Fibroblast of lung (primary cell): ENCODE data around the gene CNTN4. TPM values are rescaled to one million over a fixed set of nuclear protein-coding genes. Genes with fewer than 3 reads are reported as not detected.
A peak's percentile ranks its signal among the peaks of the same experiment; 100 is the strongest.

Source experiments
- DNase-seq, 2 donors: peaks; one replicate each; pipeline versions ENCODE4 v3.0.0 to v3.0.0-alpha.2; 2010; ENCODE audit warnings: low read depth in 2 of 2
- H2AFZ ChIP-seq: 2 replicates; pipeline ENCODE4 v1.5.1; 2012; ENCODE audit warnings: low read length, control low read depth, inconsistent platforms
- H3K27ac ChIP-seq: 2 replicates; pipeline ENCODE4 v1.5.1; 2011; ENCODE audit warnings: low read length, control low read depth; ENCODE audit not compliant: insufficient read depth
- H3K27me3 ChIP-seq: 2 replicates; pipeline ENCODE4 v1.5.1; 2011; ENCODE audit warnings: mild to moderate bottlenecking, low read length; ENCODE audit not compliant: control insufficient read depth, insufficient read depth
- H3K36me3 ChIP-seq: 2 replicates; pipeline ENCODE4 v1.5.1; 2011; ENCODE audit warnings: low read length; ENCODE audit not compliant: control insufficient read depth, insufficient read depth
- H3K4me1 ChIP-seq: 2 replicates; pipeline ENCODE4 v1.5.1; 2011; ENCODE audit warnings: low read length; ENCODE audit not compliant: control insufficient read depth, insufficient read depth; ENCODE audit errors: extremely low read depth
- H3K4me2 ChIP-seq: 2 replicates; pipeline ENCODE4 v1.5.1; 2011; ENCODE audit warnings: low read length, control low read depth; ENCODE audit not compliant: insufficient read depth; ENCODE audit errors: extremely low read depth
- H3K4me3 ChIP-seq, 4 experiments: fragments of 200-600 bp in 1 of 4; sonication (generic) in 1 of 4; replicated peaks in 1 of 4; 2 replicates each; pipeline ENCODE4 v1.5.1; 2011 to 2016; ENCODE audit warnings: low read length in 4 of 4, low read depth in 3 of 4, mild to moderate bottlenecking in 3 of 4, control low read depth in 2 of 4, inconsistent platforms in 1 of 4, mixed read lengths in 1 of 4; ENCODE audit not compliant: insufficient read depth in 1 of 4; ENCODE audit errors: control extremely low read depth in 1 of 4
- H3K79me2 ChIP-seq: 2 replicates; pipeline ENCODE4 v1.5.1; 2012; ENCODE audit warnings: mild to moderate bottlenecking, low read length, inconsistent platforms; ENCODE audit not compliant: control insufficient read depth, insufficient read depth
- H3K9ac ChIP-seq: 2 replicates; pipeline ENCODE4 v1.5.1; 2011; ENCODE audit warnings: mild to moderate bottlenecking, low read length, control low read depth; ENCODE audit not compliant: insufficient read depth
- H3K9me3 ChIP-seq: 2 replicates; pipeline ENCODE4 v1.5.1; 2012; ENCODE audit warnings: low read depth, low read length; ENCODE audit not compliant: control insufficient read depth, insufficient read depth
- H4K20me1 ChIP-seq: 2 replicates; pipeline ENCODE4 v1.5.1; 2011; ENCODE audit warnings: low read length; ENCODE audit not compliant: control insufficient read depth, insufficient read depth; ENCODE audit errors: extremely low read depth
- CTCF ChIP-seq, 2 donors: IDR thresholded peaks in 1 of 2; conservative IDR thresholded peaks in 1 of 2; 1 replicate in 1 of 2; 2 replicates in 1 of 2; pipeline ENCODE4 v1.5.1; 2011 to 2012; ENCODE audit warnings: low read length in 2 of 2, control low read depth in 1 of 2, inconsistent platforms in 1 of 2, low read depth in 1 of 2, mild to moderate bottlenecking in 1 of 2
- EZH2 ChIP-seq: IDR thresholded peaks from 2 replicates; pipeline ENCODE4 v1.5.1; 2012; ENCODE audit warnings: low read length, control low read depth, mild to moderate bottlenecking; ENCODE audit errors: missing control alignments
- polyA plus RNA-seq, 2 donors: library from polyadenylated mRNA; depleted of rRNA in 1 of 2; stranded (reverse) in 1 of 2; unstranded in 1 of 2; fragments of >200 nt; gene quantifications; 2 replicates each; pipeline ENCODE4 v1.2.1, GENCODE V29; 2011 to 2012; ENCODE audit warnings: missing spikeins in 1 of 2
- total RNA-seq: library from RNA; depleted of rRNA; stranded (reverse); fragments of >200 nt; gene quantifications from 2 replicates; pipeline ENCODE4 v1.2.1, GENCODE V29; 2014

The CNTN4 gene
- total and polyA plus RNA-seq, 2 donors (not counting 1 experiment from before 2014, with no cell fraction given) = 0.17 to 0.69 TPM

GRCh38 chr3:2343031-2343682, 244.5 kb downstream of the CNTN4 start:
- H3K27me3 ChIP-seq = no peaks in the 10 kb centered on the region
- TF ChIP-seq CTCF (conservative IDR thresholded peaks at IDR 0.05 in 1 of 2, IDR thresholded peaks at IDR 0.05 in 1 of 2; ENCODE audit: low read depth in 1 of 2, low read length in 2 of 2) (no peak), EZH2 (no peak)
- H3K4me3 ChIP-seq = no peak overlapping the region
- no peak overlapping the region for H3K4me2 ChIP-seq
- DNase-seq = no peak
- no peaks in the 10 kb centered on the region for H3K4me1 ChIP-seq
- no peak overlapping the region for H3K27ac ChIP-seq
- H3K9ac ChIP-seq = no peak overlapping the region
- no peaks in the 10 kb centered on the region for H4K20me1 ChIP-seq
- H3K79me2 ChIP-seq = no peaks in the 10 kb centered on the region
- no peaks in the 10 kb centered on the region for H3K36me3 ChIP-seq
- H2AFZ ChIP-seq = no peak overlapping the region
- no peaks in the 10 kb centered on the region for H3K9me3 ChIP-seq

- Histone ChIP-seq H3K4me3 (no peak overlapping the region), H3K27ac (no peak overlapping the region), H4K20me1 (no peaks in the 10 kb centered on the region), H3K9me3 (no peaks in the 10 kb centered on the region), H3K9ac (no peak overlapping the region), H3K36me3 (no peaks in the 10 kb centered on the region), H3K4me2 (no peak overlapping the region), H3K27me3 (no peaks in the 10 kb centered on the region), H2AFZ (no peak overlapping the region), H3K79me2 (no peaks in the 10 kb centered on the region), H3K4me1 (no peaks in the 10 kb centered on the region)
- TF ChIP-seq EZH2 (no peak), CTCF (conservative IDR thresholded peaks at IDR 0.05 in 1 of 2, IDR thresholded peaks at IDR 0.05 in 1 of 2; ENCODE audit: low read depth in 1 of 2, low read length in 2 of 2) (no peak)
- DNase-seq = no peak
Measured at GRCh38 chr3:2352134-2352762, 253.6 kb downstream of the CNTN4 start.

- no peak overlapping the region for H3K4me3 ChIP-seq
- peak; percentile 1 to 10 for DNase-seq
Measured at GRCh38 chr3:2354702-2355101, 256.0 kb downstream of the CNTN4 start.

More at GRCh38 chr3:2354702-2355101, 256.0 kb downstream of the CNTN4 start:
- Histone ChIP-seq H3K9me3 (no peaks in the 10 kb centered on the region), H3K4me1 (no peaks in the 10 kb centered on the region), H3K9ac (no peak overlapping the region), H3K27ac (no peak overlapping the region), H3K79me2 (no peaks in the 10 kb centered on the region), H2AFZ (no peak overlapping the region), H3K36me3 (no peaks in the 10 kb centered on the region), H3K4me2 (no peak overlapping the region), H3K27me3 (no peaks in the 10 kb centered on the region), H4K20me1 (no peaks in the 10 kb centered on the region)
- TF ChIP-seq EZH2 = no peak
- TF ChIP-seq CTCF (conservative IDR thresholded peaks at IDR 0.05 in 1 of 2, IDR thresholded peaks at IDR 0.05 in 1 of 2; ENCODE audit: low read depth in 1 of 2, low read length in 2 of 2) = no peak
